H1 (cell line): Measurements from ENCODE around the gene CFAP206. TPM values are rescaled to one million over a fixed set of nuclear protein-coding genes. Genes with fewer than 3 reads are reported as not detected.
A peak's percentile ranks its signal among the peaks of the same experiment; 100 is the strongest.

Experiments used
- CTCF ChIA-PET: fragments of 300-600 bp; sonication (Branson Sonifier 250); formaldehyde crosslinking; loops from one replicate; lab custom pipeline; 2021; ENCODE audit not compliant: partially characterized antibody; lab: Charles Lee
- POLR2A ChIA-PET: fragments of 300-600 bp; sonication (Branson Sonifier 250); formaldehyde crosslinking; loops from one replicate; lab custom pipeline; 2021; ENCODE audit warnings: inconsistent platforms; ENCODE audit not compliant: partially characterized antibody; lab: Charles Lee
- DNase-seq, 2 experiments: peaks; one replicate each; pipeline versions ENCODE4 v3.0.0 to v3.0.0-alpha.2; 2010 to 2022; ENCODE audit warnings: low spot score in 2 of 2, low read depth in 1 of 2, mixed read lengths in 1 of 2
- FAIRE-seq: peaks from 2 replicates; lab custom pipeline; 2011; peaks lifted over from hg19 to GRCh38; lab: Jason Lieb, UNC
- H2AFZ ChIP-seq: 2 replicates; pipeline ENCODE4 v1.8.1; 2012; ENCODE audit warnings: low read length, inconsistent platforms
- H2AK5ac ChIP-seq: 2 replicates; pipeline ENCODE4 v1.6.1; 2013; ENCODE audit warnings: low read depth, low read length
- H2BK120ac ChIP-seq: replicated peaks from 2 replicates; pipeline ENCODE3; 2013; ENCODE audit warnings: low read depth, low read length, inconsistent platforms
- H2BK12ac ChIP-seq: 2 replicates; pipeline ENCODE4 v1.6.1; 2013; ENCODE audit warnings: low read depth, low read length
- H2BK15ac ChIP-seq: 2 replicates; pipeline ENCODE4 v1.6.1; 2013; ENCODE audit warnings: low read length
- H2BK20ac ChIP-seq: 2 replicates; pipeline ENCODE4 v1.6.1; 2013; ENCODE audit warnings: low read length
- H2BK5ac ChIP-seq: 2 replicates; pipeline ENCODE4 v1.6.1; 2013; ENCODE audit warnings: low read depth, low read length
- H3K14ac ChIP-seq: 2 replicates; pipeline ENCODE4 v1.6.1; 2013; ENCODE audit warnings: inconsistent platforms; ENCODE audit not compliant: insufficient read length
- H3K18ac ChIP-seq: 2 replicates; pipeline ENCODE4 v1.6.1; 2013; ENCODE audit warnings: low read length; ENCODE audit errors: extremely low read depth
- H3K23ac ChIP-seq: 2 replicates; pipeline ENCODE4 v1.6.1; 2013; ENCODE audit warnings: inconsistent platforms; ENCODE audit not compliant: insufficient read length
- H3K23me2 ChIP-seq: 2 replicates; pipeline ENCODE4 v1.6.1; 2013; ENCODE audit warnings: low read depth, low read length
- H3K27ac ChIP-seq: 2 replicates; pipeline ENCODE4 v1.6.1; 2011; ENCODE audit warnings: low read depth, low read length, inconsistent platforms
- H3K27me3 ChIP-seq, 4 experiments: replicated peaks in 1 of 4; 1 replicate in 1 of 4; 2 replicates in 3 of 4; pipeline versions ENCODE4 v1.6.1 to v1.8.1; 2011 to 2013; ENCODE audit warnings: low read length in 3 of 4, mild to moderate bottlenecking in 3 of 4, inconsistent platforms in 2 of 4, mixed read lengths in 2 of 4, moderate library complexity in 1 of 4; ENCODE audit not compliant: control insufficient read depth in 3 of 4, insufficient read depth in 3 of 4; ENCODE audit errors: extremely low read depth in 1 of 4
- H3K36me3 ChIP-seq, 4 experiments: 2 replicates each; pipeline versions ENCODE4 v1.6.1 to v1.8.1; 2011 to 2013; ENCODE audit warnings: mild to moderate bottlenecking in 4 of 4, low read length in 3 of 4, moderate library complexity in 2 of 4, control low read depth in 1 of 4, inconsistent platforms in 1 of 4; ENCODE audit not compliant: insufficient read depth in 4 of 4, control insufficient read depth in 2 of 4
- H3K4ac ChIP-seq: replicated peaks from 2 replicates; pipeline ENCODE3; 2013; ENCODE audit warnings: low read length, low read depth, mixed read lengths, inconsistent platforms; ENCODE audit not compliant: insufficient read length
- H3K4me1 ChIP-seq, 4 experiments: replicated peaks in 1 of 4; 1 replicate in 1 of 4; 2 replicates in 3 of 4; pipeline versions ENCODE4 v1.6.1 to v1.8.1; 2011 to 2013; ENCODE audit warnings: low read length in 3 of 4, inconsistent platforms in 2 of 4, mixed read lengths in 1 of 4; ENCODE audit not compliant: insufficient read depth in 4 of 4, control insufficient read depth in 3 of 4
- H3K4me2 ChIP-seq, 2 experiments: 2 replicates each; pipeline versions ENCODE4 v1.6.1 to v1.8.1; 2011 to 2013; ENCODE audit warnings: low read depth in 2 of 2, low read length in 2 of 2, control low read depth in 1 of 2, inconsistent platforms in 1 of 2, mild to moderate bottlenecking in 1 of 2; ENCODE audit not compliant: insufficient read depth in 1 of 2
- H3K4me3 ChIP-seq, 4 experiments: fragments of 200-600, 300-600 bp in 1 of 4; sonication (generic), shearing (Covaris generic), sonication (Bioruptor Twin) in 1 of 4; 2 replicates each; pipeline versions ENCODE4 v1.5.1 to v1.8.1; 2011 to 2016; ENCODE audit warnings: low read length in 4 of 4, low read depth in 3 of 4, control low read depth in 2 of 4, inconsistent platforms in 2 of 4, mild to moderate bottlenecking in 2 of 4, mixed read lengths in 1 of 4, moderate library complexity in 1 of 4; ENCODE audit not compliant: insufficient read depth in 2 of 4; ENCODE audit errors: extremely low read depth in 1 of 4
- H3K56ac ChIP-seq: replicated peaks from 2 replicates; pipeline ENCODE3; 2013; ENCODE audit warnings: low read depth, mild to moderate bottlenecking, mixed read lengths, low read length, inconsistent platforms; ENCODE audit not compliant: insufficient read length
- H3K79me1 ChIP-seq: 2 replicates; pipeline ENCODE4 v1.6.1; 2013; ENCODE audit warnings: low read depth, low read length, control low read depth
- H3K79me2 ChIP-seq, 2 experiments: 2 replicates each; pipeline versions ENCODE4 v1.6.1 to v1.8.1; 2012 to 2013; ENCODE audit warnings: low read length in 2 of 2, mild to moderate bottlenecking in 2 of 2, inconsistent platforms in 1 of 2; ENCODE audit not compliant: insufficient read depth in 2 of 2, control insufficient read depth in 1 of 2
- H3K9ac ChIP-seq, 4 experiments: replicated peaks in 1 of 4; 1 replicate in 1 of 4; 2 replicates in 3 of 4; pipeline versions ENCODE4 v1.6.1 to v1.8.1; 2011 to 2013; ENCODE audit warnings: low read depth in 3 of 4, low read length in 3 of 4, control low read depth in 2 of 4, mild to moderate bottlenecking in 2 of 4, moderate library complexity in 2 of 4, inconsistent platforms in 1 of 4; ENCODE audit errors: extremely low read depth in 1 of 4
- H3K9me3 ChIP-seq, 2 experiments: 2 replicates each; pipeline versions ENCODE4 v1.6.1 to v1.8.1; 2012 to 2013; ENCODE audit warnings: mild to moderate bottlenecking in 2 of 2, moderate library complexity in 2 of 2, control low read depth in 1 of 2, inconsistent platforms in 1 of 2, low read depth in 1 of 2, low read length in 1 of 2, mixed read lengths in 1 of 2; ENCODE audit not compliant: insufficient read depth in 2 of 2
- H4K20me1 ChIP-seq, 2 experiments: replicated peaks in 1 of 2; 2 replicates each; pipeline versions ENCODE3 to v1.8.1; 2011 to 2013; ENCODE audit warnings: inconsistent platforms in 2 of 2, low read length in 2 of 2, mild to moderate bottlenecking in 1 of 2; ENCODE audit not compliant: insufficient read depth in 2 of 2, control insufficient read depth in 1 of 2
- H4K5ac ChIP-seq: 2 replicates; pipeline ENCODE4 v1.6.1; 2013; ENCODE audit warnings: low read length, low read depth, mixed read lengths, inconsistent platforms; ENCODE audit not compliant: insufficient read length
- H4K8ac ChIP-seq: 2 replicates; pipeline ENCODE4 v1.8.0; 2013; ENCODE audit warnings: mild to moderate bottlenecking, moderate library complexity, low read length, inconsistent platforms; ENCODE audit not compliant: insufficient read depth; ENCODE audit errors: extremely low read depth
- H4K91ac ChIP-seq: replicated peaks from 2 replicates; pipeline ENCODE3; 2013; ENCODE audit warnings: low read length, mixed read lengths, inconsistent platforms; ENCODE audit not compliant: insufficient read length
- BACH1 ChIP-seq: IDR thresholded peaks from 2 replicates; pipeline ENCODE4 v1.6.1; 2012; ENCODE audit warnings: low read length, improper control_type of control experiment
- CTBP2 ChIP-seq: IDR thresholded peaks from 2 replicates; pipeline ENCODE4 v1.7.0; 2011; ENCODE audit warnings: borderline replicate concordance, mild to moderate bottlenecking, moderate library complexity, mixed read lengths, low read length; ENCODE audit not compliant: insufficient read depth, insufficient read length
- EP300 ChIP-seq, 2 experiments: IDR thresholded peaks; 1 replicate in 1 of 2; 2 replicates in 1 of 2; pipeline ENCODE4 v1.6.1; 2011 to 2012; ENCODE audit warnings: low read depth in 2 of 2, low read length in 2 of 2, mild to moderate bottlenecking in 2 of 2, borderline replicate concordance in 1 of 2, inconsistent platforms in 1 of 2, moderate library complexity in 1 of 2
- KDM4A ChIP-seq: IDR thresholded peaks from one replicate; pipeline ENCODE4 v1.7.1; 2012; ENCODE audit warnings: low read depth, mild to moderate bottlenecking, moderate library complexity, low read length, inconsistent platforms; ENCODE audit not compliant: severe bottlenecking
- KDM5A ChIP-seq: fragments of 200-600 bp; IDR thresholded peaks from 2 replicates; pipeline ENCODE4 v1.7.1; 2012; ENCODE audit warnings: mild to moderate bottlenecking, low read length, inconsistent platforms, mixed read lengths
- SIN3A ChIP-seq, 2 experiments: IDR thresholded peaks in 1 of 2; conservative IDR thresholded peaks in 1 of 2; 2 replicates each; pipeline ENCODE4 v1.6.1; 2011 to 2012; ENCODE audit warnings: low read length in 2 of 2, improper control_type of control experiment in 1 of 2, low read depth in 1 of 2, mild to moderate bottlenecking in 1 of 2
- SP1 ChIP-seq: IDR thresholded peaks from 2 replicates; pipeline ENCODE4 v1.6.1; 2011; ENCODE audit warnings: low read depth, low read length
- TCF12 ChIP-seq: IDR thresholded peaks from 2 replicates; pipeline ENCODE4 v1.6.1; 2011; ENCODE audit warnings: low read depth, mild to moderate bottlenecking, low read length
- TEAD4 ChIP-seq: IDR thresholded peaks from 2 replicates; pipeline ENCODE4 v1.6.1; 2012; ENCODE audit warnings: low read depth, low read length, inconsistent platforms, mixed read lengths
- YY1 ChIP-seq: IDR thresholded peaks from 2 replicates; pipeline ENCODE4 v1.6.1; 2011; ENCODE audit warnings: low read depth, mild to moderate bottlenecking, low read length
- WGBS, 2 experiments: shearing (Covaris generic) in 1 of 2; methylation state at CpG; one replicate each; pipeline versions ENCODE4 v1.1.6 to v1.1.7; 2013 to 2015; ENCODE audit warnings: low lambda C conversion rate in 2 of 2, mixed read lengths in 2 of 2, inconsistent platforms in 1 of 2, low coverage in 1 of 2, missing lambda C conversion rate in 1 of 2; ENCODE audit not compliant: insufficient replicate concordance in 2 of 2, insufficient coverage in 1 of 2, insufficient read length in 1 of 2; ENCODE audit errors: extremely low coverage in 1 of 2, missing lambda C conversion rate in 1 of 2; 5-methylcytosine and 5-hydroxymethylcytosine counted together
- polyA plus RNA-seq, 7 experiments: library from polyadenylated mRNA; depleted of rRNA in 3 of 7; stranded (reverse) in 5 of 7; unstranded in 2 of 7; fragments of >200 nt in 5 of 7; fragments of 200-250 nt in 2 of 7; gene quantifications; 1 replicate in 5 of 7; 2 replicates in 1 of 7; 4 replicates in 1 of 7; pipeline versions ENCODE4 v1.2.1 to v1.2.3, GENCODE V29; 2011 to 2013; ENCODE audit warnings: missing spikeins in 2 of 7, mixed read lengths in 2 of 7
- total RNA-seq: library from RNA; stranded (reverse); fragmentation: NEBNext Ultra II Directional; extraction: Animal tissue kit (Norgen Biotek cat#: 25700); gene quantifications from 2 replicates; pipeline ENCODE4 v1.2.1, GENCODE V29; 2021
- TF ChIP-seq, protein P1 (sequence below): IDR thresholded peaks from 2 replicates; pipeline ENCODE4 v1.6.1; 2012; ENCODE audit warnings: low read length, inconsistent platforms

Gene CFAP206
- total and polyA plus RNA-seq, 2 of the 8 experiments (the other 6 are each of a cell fraction or from before 2014, with no cell fraction given) = not detected

DNA sequence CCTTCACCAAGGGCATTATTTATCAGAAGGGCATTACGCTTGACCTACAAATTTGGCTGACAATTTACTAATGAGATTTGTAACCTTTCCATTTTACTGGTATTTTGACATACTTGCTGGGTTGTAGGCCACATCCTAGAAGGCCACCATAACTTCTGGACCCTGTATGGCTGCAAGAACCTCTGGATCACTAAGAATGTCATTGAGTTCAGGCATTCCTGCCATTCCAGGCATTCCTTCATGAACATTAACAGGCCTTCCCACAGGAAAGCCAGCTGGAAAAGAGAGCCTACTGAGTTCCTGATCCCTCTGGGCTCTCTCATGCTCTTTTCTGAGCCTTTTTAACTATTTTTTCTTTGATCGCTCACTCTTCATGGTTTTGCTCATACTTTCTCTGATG, 36.6 kb downstream of the CFAP206 start:
- H3K4me2 ChIP-seq = peak overlapping the region in 1 of 2 experiments; percentile 53; a peak in 2 of 4 replicates
- no peaks in the 10 kb centered on the region for H3K36me3 ChIP-seq
- no peaks in the 10 kb centered on the region for H4K20me1 ChIP-seq
- H3K4me1 ChIP-seq = peaks cover 0 to 5% (median 0%) of the 10 kb centered on the region in 4 experiments; a peak in 3 of 7 replicates
- H3K4me3 ChIP-seq = no peak overlapping the region
- peak overlapping the region; percentile 60; the same call in 1 of the 2 replicates for H2BK12ac ChIP-seq
- CTCF ChIA-PET = interaction anchor here (0.6 to 0.9 kb wide), 2 partner anchors 11 to 80 kb away, joined by 3 to 5 read pairs; no protein-coding TSS in a partner anchor
- peak in 1 of 2 experiments; percentile 33 for DNase-seq
- 86% methylated on average over 2 of the region's 2 CpGs; no CpG with 5 or more reads in 1 of the 2 experiments for WGBS, 2 experiments
- TF ChIP-seq SP1 (peak; percentile 75), SIN3A (conservative IDR thresholded peaks at IDR 0.05 in 1 of 2, IDR thresholded peaks at IDR 0.05 in 1 of 2; ENCODE audit: low read depth in 1 of 2, low read length in 2 of 2) (0 out of 4 replicates have a peak, but pooled peaks of 1 of the 2 experiments have one; percentile 28), EP300 (IDR thresholded peaks at IDR 0.05; ENCODE audit: borderline replicate concordance in 1 of 2, low read depth in 2 of 2, low read length in 2 of 2) (peak in 1 of 2 experiments; percentile 62; a peak in 1 of 3 replicates), KDM4A (no peak), KDM5A (no peak), TEAD4 (peak; percentile 100), CTBP2 (peak; percentile 30), TCF12 (peak; percentile 90; the same call in 1 of the 2 replicates), BACH1 (no peak), YY1 (peak; percentile 80)
- TF ChIP-seq, protein P1, sequence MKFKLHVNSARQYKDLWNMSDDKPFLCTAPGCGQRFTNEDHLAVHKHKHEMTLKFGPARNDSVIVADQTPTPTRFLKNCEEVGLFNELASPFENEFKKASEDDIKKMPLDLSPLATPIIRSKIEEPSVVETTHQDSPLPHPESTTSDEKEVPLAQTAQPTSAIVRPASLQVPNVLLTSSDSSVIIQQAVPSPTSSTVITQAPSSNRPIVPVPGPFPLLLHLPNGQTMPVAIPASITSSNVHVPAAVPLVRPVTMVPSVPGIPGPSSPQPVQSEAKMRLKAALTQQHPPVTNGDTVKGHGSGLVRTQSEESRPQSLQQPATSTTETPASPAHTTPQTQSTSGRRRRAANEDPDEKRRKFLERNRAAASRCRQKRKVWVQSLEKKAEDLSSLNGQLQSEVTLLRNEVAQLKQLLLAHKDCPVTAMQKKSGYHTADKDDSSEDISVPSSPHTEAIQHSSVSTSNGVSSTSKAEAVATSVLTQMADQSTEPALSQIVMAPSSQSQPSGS = 0 out of 2 replicates have a peak, but pooled peaks have one; percentile 40
- no peak overlapping the region for H2BK15ac ChIP-seq
- no peak overlapping the region for H3K23ac ChIP-seq
- H3K79me2 ChIP-seq = no peaks in the 10 kb centered on the region
- H3K18ac ChIP-seq = no peak overlapping the region
- peak overlapping the region; percentile 35; the same call in 1 of the 2 replicates for H3K27ac ChIP-seq
- H3K9me3 ChIP-seq = no peaks in the 10 kb centered on the region
- POLR2A ChIA-PET = interaction anchor here (0.6 to 1.3 kb wide), 2 partner anchors 9 to 98 kb away, joined by 3 to 5 read pairs; no protein-coding TSS in a partner anchor
- H2AK5ac ChIP-seq = no peak overlapping the region
- H4K5ac ChIP-seq = no peak overlapping the region
- no peak overlapping the region for H4K91ac ChIP-seq
- H3K23me2 ChIP-seq = no peaks in the 10 kb centered on the region
- H2AFZ ChIP-seq = peak overlapping the region; percentile 54
- H2BK20ac ChIP-seq = peak overlapping the region; percentile 23; the same call in 1 of the 2 replicates
- no peak overlapping the region for H2BK120ac ChIP-seq
- no peaks in the 10 kb centered on the region for H3K27me3 ChIP-seq
- H3K9ac ChIP-seq = no peak overlapping the region
- no peaks in the 10 kb centered on the region for H3K79me1 ChIP-seq
- peak overlapping the region; percentile 35 for H2BK5ac ChIP-seq
- no peak overlapping the region for H3K4ac ChIP-seq
- no peak overlapping the region for H3K56ac ChIP-seq
- peak; percentile 81 for FAIRE-seq
- no peak overlapping the region for H4K8ac ChIP-seq
- H3K14ac ChIP-seq = no peak overlapping the region
